K562 (cell line): ENCODE data around the gene DEPDC4. TPM values are rescaled to one million over a fixed set of nuclear protein-coding genes. Genes with fewer than 3 reads are reported as not detected.
"Not testable (repeated sequence)": the region's sequence is repeated elsewhere in the genome, so short reads cannot be mapped to it uniquely, and the experiment has no call there.

ENCODE experiments used
- ATAC-seq: fragments of 200-7000 bp; cut with Tn5 transposase; 3 replicates; pipeline ENCODE4 v1.9.1; 2020; ENCODE audit warnings: moderate library complexity
- BruUV-seq: library from RNA; stranded (reverse); fragments of 400-500 nt; replicated peaks from 2 replicates; lab custom pipeline; 2021; lab: Mats Ljungman, UMichigan
- CTCF ChIA-PET: fragments of 300-600 bp; formaldehyde crosslinking; extraction: SDS; loops from one replicate; lab custom pipeline; 2021; ENCODE audit warnings: low intra/inter-chr PET ratio; lab: Yijun Ruan, JAX
- POLR2A ChIA-PET: fragments of 300-600, 350-650 bp; sonication (Branson Sonifier 250); formaldehyde crosslinking; extraction: SDS; loops from one replicate; lab custom pipeline; 2021; ENCODE audit warnings: antibody characterized with exemption, inconsistent platforms; lab: Yijun Ruan, JAX
- DNase-seq, 4 experiments: peaks; one replicate each; pipeline versions ENCODE4 v3.0.0 to v3.0.0-alpha.2; 2011 to 2018; ENCODE audit warnings: low spot score in 3 of 4, mixed read lengths in 3 of 4; ENCODE audit errors: extremely low read depth in 1 of 4
- FAIRE-seq: peaks from 2 replicates; lab custom pipeline; 2011; peaks lifted over from hg19 to GRCh38; lab: Jason Lieb, UNC
- H2AFZ ChIP-seq: 2 replicates; pipeline ENCODE4 v1.6.0; 2011; ENCODE audit warnings: low read depth, low read length, control low read depth, inconsistent platforms
- H3K27ac ChIP-seq: fragments of 200-600 bp; 3 replicates; pipeline ENCODE4 v1.8.0; 2011; ENCODE audit warnings: low read depth, mild to moderate bottlenecking, control low read depth, inconsistent platforms, low read length, moderate library complexity, mixed read lengths; ENCODE audit errors: extremely low read depth
- H3K27me3 ChIP-seq, 2 experiments: fragments of 300-600 bp in 1 of 2; 2 replicates in 1 of 2; 3 replicates in 1 of 2; pipeline versions ENCODE4 v1.6.0 to v1.8.0; 2011; ENCODE audit warnings: inconsistent platforms in 2 of 2, low read length in 2 of 2, mild to moderate bottlenecking in 1 of 2, mixed read lengths in 1 of 2, moderate library complexity in 1 of 2; ENCODE audit not compliant: control insufficient read depth in 2 of 2, insufficient read depth in 2 of 2
- H3K36me3 ChIP-seq: fragments of 300-600 bp; 3 replicates; pipeline ENCODE4 v1.8.0; 2011; ENCODE audit warnings: mild to moderate bottlenecking, low read length, inconsistent platforms; ENCODE audit not compliant: control insufficient read depth, insufficient read depth
- H3K4me1 ChIP-seq, 2 experiments: fragments of 200-600 bp in 1 of 2; replicated peaks in 1 of 2; 2 replicates in 1 of 2; 3 replicates in 1 of 2; pipeline versions ENCODE4 v1.5.1 to v1.8.0; 2011; ENCODE audit warnings: inconsistent platforms in 2 of 2, low read length in 2 of 2, mild to moderate bottlenecking in 1 of 2, mixed read lengths in 1 of 2, moderate library complexity in 1 of 2; ENCODE audit not compliant: control insufficient read depth in 2 of 2, insufficient read depth in 2 of 2
- H3K4me2 ChIP-seq: 2 replicates; pipeline ENCODE4 v1.6.1; 2011; ENCODE audit warnings: low read length, control low read depth, inconsistent platforms, mixed read lengths; ENCODE audit not compliant: insufficient read depth
- H3K4me3 ChIP-seq: fragments of 200-600 bp; sonication (generic), shearing (Covaris generic); 2 replicates; pipeline ENCODE4 v1.5.1; 2016; ENCODE audit warnings: control low read depth, inconsistent platforms
- H3K79me2 ChIP-seq: fragments of 200-600 bp; 3 replicates; pipeline ENCODE4 v1.8.0; 2011; ENCODE audit warnings: low read length, inconsistent platforms; ENCODE audit not compliant: control insufficient read depth, insufficient read depth
- H3K9ac ChIP-seq, 2 experiments: 2 replicates each; pipeline versions ENCODE4 v1.6.0 to v1.6.1; 2011; ENCODE audit warnings: low read depth in 2 of 2, low read length in 2 of 2, control low read depth in 1 of 2, inconsistent platforms in 1 of 2, mild to moderate bottlenecking in 1 of 2, mixed read lengths in 1 of 2; ENCODE audit not compliant: insufficient read depth in 1 of 2
- H3K9me1 ChIP-seq: one replicate; pipeline ENCODE4 v1.6.0; 2011; ENCODE audit warnings: inconsistent platforms, mild to moderate bottlenecking, low read length, moderate library complexity; ENCODE audit not compliant: control insufficient read depth, insufficient read depth
- H3K9me3 ChIP-seq: replicated peaks from 2 replicates; pipeline ENCODE4 v1.5.1; 2011; ENCODE audit warnings: low read depth, low read length, inconsistent platforms; ENCODE audit not compliant: control insufficient read depth, insufficient read depth
- H4K20me1 ChIP-seq: replicated peaks from 2 replicates; pipeline ENCODE4 v1.6.1; 2011; ENCODE audit warnings: low read length, inconsistent platforms, mixed read lengths; ENCODE audit not compliant: control insufficient read depth, insufficient read depth
- BRD9 ChIP-seq: fragments of 450-650 bp; IDR thresholded peaks from 2 replicates; pipeline ENCODE4 v1.6.1; 2018; ENCODE audit warnings: low read depth; ENCODE audit not compliant: partially characterized antibody
- NFIC ChIP-seq: fragments of 450-650 bp; IDR thresholded peaks from 2 replicates; pipeline ENCODE4 v1.6.1; 2017; ENCODE audit warnings: mild to moderate bottlenecking, inconsistent platforms
- RBBP5 ChIP-seq: fragments of 200-600 bp; sonication (generic); IDR thresholded peaks from 2 replicates; pipeline ENCODE4 v1.6.1; 2012; ENCODE audit warnings: borderline replicate concordance, mild to moderate bottlenecking, low read length, control low read depth, inconsistent platforms; ENCODE audit not compliant: insufficient read depth, poor library complexity, severe bottlenecking
- RFX7 ChIP-seq: fragments of 250-450 bp; sonication (Bioruptor Pico); IDR thresholded peaks from 2 replicates; pipeline ENCODE4 v1.5.1; 2021; ENCODE audit warnings: mild to moderate bottlenecking
- SLC30A9 ChIP-seq: fragments of 250-450 bp; sonication (Bioruptor Pico); IDR thresholded peaks from 2 replicates; pipeline ENCODE4 v1.8.0; 2022; ENCODE audit warnings: mild to moderate bottlenecking, moderate library complexity
- ZKSCAN3 ChIP-seq: fragments of 250-450 bp; sonication (Bioruptor Pico); IDR thresholded peaks from 2 replicates; pipeline ENCODE4 v1.4.0; 2020
- ZNF609 ChIP-seq: sonication (generic); formaldehyde crosslinking; IDR thresholded peaks from 2 replicates; pipeline ENCODE4 v1.8.1; 2023; ENCODE audit warnings: missing genetic modification reagents, mild to moderate bottlenecking, borderline replicate concordance
- WGBS: fragments of 100-300 bp; shearing (Covaris generic); methylation state at CpG from one replicate; pipeline ENCODE4 v1.1.6; 2016; ENCODE audit warnings: low coverage, mixed read lengths; ENCODE audit not compliant: insufficient coverage; ENCODE audit errors: missing lambda C conversion rate; 5-methylcytosine and 5-hydroxymethylcytosine counted together
- in situ Hi-C: fragments of 300-500 bp; cut with MboI; formaldehyde crosslinking; loops from 4 replicates; pipeline ENCODE4 v1.15.0; 2018; ENCODE audit warnings: inconsistent platforms, mixed read lengths
- intact Hi-C: fragments of 100-400 bp; cut with micrococcal nuclease; formaldehyde crosslinking; loops from 2 replicates; pipeline ENCODE4 v1.14.2; 2022
- polyA plus RNA-seq, 8 experiments: library from polyadenylated mRNA; depleted of rRNA in 4 of 8; stranded (reverse) in 5 of 8; unstranded in 3 of 8; fragments of >200 nt; fragmentation: Nextera tagmentation in 2 of 8; fragmentation: Illumina TruSeq in 1 of 8; extraction: Ambion mirVana in 2 of 8; extraction: Trizol in 1 of 8; gene quantifications; 2 replicates each; pipeline versions ENCODE4 v1.2.1 to v1.2.3, GENCODE V29; 2011 to 2014; ENCODE audit warnings: inconsistent platforms in 1 of 8, missing spikeins in 1 of 8
- total RNA-seq, 7 experiments: library from RNA; depleted of rRNA in 6 of 7; stranded (reverse); fragments of >200 nt in 6 of 7; fragmentation: Illumina TruSeq in 2 of 7; extraction: Trizol in 2 of 7; gene quantifications; 2 replicates each; pipeline versions ENCODE4 v1.2.1 to v1.2.3, GENCODE V29; 2011 to 2021; ENCODE audit warnings: low replicate concordance in 1 of 7

DEPDC4 gene
- total and polyA plus RNA-seq, 9 of the 15 experiments (the other 6 are each of a cell fraction or from before 2014, with no cell fraction given) = 3.6 to 13.2 (median 7.4) TPM

DNA sequence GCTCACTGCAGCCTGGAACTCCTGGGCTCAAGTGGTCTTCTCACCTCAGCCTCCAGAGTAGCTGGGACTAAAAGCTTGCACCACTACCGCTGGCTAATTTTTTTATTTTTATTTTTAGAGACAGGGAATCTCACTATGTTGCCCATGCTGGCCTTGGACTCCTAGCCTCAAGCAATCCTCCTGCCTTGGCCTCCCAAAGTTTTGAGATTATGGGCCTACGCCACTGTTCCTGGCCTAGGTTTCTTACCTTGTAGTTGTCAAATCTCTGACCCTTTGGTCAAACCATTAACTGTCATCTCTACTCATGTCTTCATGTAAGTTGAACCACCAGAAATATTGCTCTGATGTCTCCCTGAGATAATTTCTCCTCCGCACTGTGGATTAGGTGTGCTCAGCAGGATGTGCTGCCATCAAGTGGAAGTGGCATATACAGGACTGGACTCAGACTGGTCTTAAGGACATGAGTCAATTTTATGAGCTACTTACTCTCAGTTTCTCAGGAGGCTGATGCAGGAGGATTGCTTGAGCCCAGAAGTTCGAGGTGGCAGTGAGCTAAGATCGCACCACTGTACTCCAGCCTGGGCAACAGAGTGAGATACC is 37.7 kb downstream of the DEPDC4 start (continued):
- TF ChIP-seq ZNF609 (CRISPR knock-in tag) (no peak), RBBP5 (no peak)

- Histone ChIP-seq H3K9me3 (no peaks in the 10 kb centered on the region), H3K79me2 (no peaks in the 10 kb centered on the region), H4K20me1 (no peaks in the 10 kb centered on the region), H3K9me1 (no peaks in the 10 kb centered on the region), H3K4me2 (no peak overlapping the region), H3K4me1 (no peaks in the 10 kb centered on the region), H3K4me3 (no peak overlapping the region), H2AFZ (no peak overlapping the region), H3K9ac (no peak overlapping the region), H3K36me3 (peaks cover 50% of the 10 kb centered on the region)
- FAIRE-seq = no peak
- ChIA-PET CTCF (no interaction called here), POLR2A (interaction anchor here (0.9 kb wide), 1 partner anchor 11 kb away, joined by 3 read pairs; no protein-coding TSS in a partner anchor)
- ATAC-seq = no peak
- BruUV-seq = no TSS peak
- in situ Hi-C loops (no loop called here), intact Hi-C loops (loop anchor here (5.0 to 10.0 kb wide), 3 partner anchors 83 to 411 kb away; partner anchors contain the start of gene BLTP3B)
- no peak for DNase-seq
- TF ChIP-seq SLC30A9 (CRISPR knock-in tag) = no peak
- no peak for TF ChIP-seq BRD9
- no peak for TF ChIP-seq RFX7 (CRISPR knock-in tag)
- peak; percentile 42; the same call in 1 of the 2 replicates for TF ChIP-seq NFIC
- TF ChIP-seq ZKSCAN3 (CRISPR knock-in tag) = no peak
- TF ChIP-seq, all 486 proteins: peak for 1
- Histone ChIP-seq H3K27me3 (no peaks in the 10 kb centered on the region), H3K27ac (no peak overlapping the region)
These were observed 41.4 kb downstream of the DEPDC4 start for GRCh38 chr12:100225491-100225890.

DNA sequence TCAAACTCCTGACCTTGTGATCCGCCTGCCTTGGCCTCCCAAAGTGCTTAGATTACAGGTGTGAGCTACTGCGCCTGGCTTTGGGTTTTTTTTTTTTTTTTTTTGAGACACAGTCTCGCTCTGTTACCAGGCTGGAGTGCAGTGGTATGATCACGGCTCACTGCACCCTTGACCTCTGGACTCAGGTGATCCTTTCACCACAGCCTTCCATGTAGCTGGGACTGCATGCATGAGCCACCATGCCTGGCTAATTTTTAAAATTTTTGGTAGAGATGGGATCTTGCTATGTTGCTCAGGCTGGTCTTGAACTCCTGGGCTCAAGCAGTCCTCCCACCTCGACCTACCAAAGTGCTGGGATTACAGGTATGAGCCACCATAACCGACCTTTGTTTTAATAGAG is 44.7 kb downstream of the DEPDC4 start:
- FAIRE-seq, H4K20me1 ChIP-seq, H3K79me2 ChIP-seq, H3K4me2 ChIP-seq, H3K27me3 ChIP-seq, BruUV-seq, CTCF ChIA-PET, H3K4me3 ChIP-seq, H3K9me1 ChIP-seq, H3K27ac ChIP-seq, H3K9ac ChIP-seq, H2AFZ ChIP-seq, DNase-seq, H3K4me1 ChIP-seq, ATAC-seq, H3K9me3 ChIP-seq, in situ Hi-C loops: not testable (repeated sequence)
- intact Hi-C loops = loop anchor here (10.0 kb wide), 1 partner anchor 407 kb away; no protein-coding TSS in a partner anchor
- WGBS = 88% methylated on average over 4 of the region's 6 CpGs
- POLR2A ChIA-PET = interaction anchor here (1.3 kb wide), 1 partner anchor 12 kb away, joined by 4 read pairs; no protein-coding TSS in a partner anchor
- H3K36me3 ChIP-seq = peaks cover 82% of the 10 kb centered on the region
